Left ventricle myocardium inferior (tissue), 1 donor: ENCODE data around the gene KIF4B. TPM values are rescaled to one million over a fixed set of nuclear protein-coding genes. Genes with fewer than 3 reads are reported as not detected.

ENCODE experiments used
- DNase-seq: peaks from one replicate; pipeline ENCODE4 v3.0.0-alpha.2; 2020
- H3K27ac ChIP-seq: fragments of 200-600 bp; replicated peaks from 2 replicates; pipeline ENCODE4 v1.8.0; 2021
- H3K27me3 ChIP-seq: fragments of 200-600 bp; 2 replicates; pipeline ENCODE4 v1.8.0; 2021; ENCODE audit warnings: low read depth
- H3K36me3 ChIP-seq: fragments of 200-600 bp; 2 replicates; pipeline ENCODE4 v1.8.0; 2021
- H3K4me1 ChIP-seq: fragments of 200-600 bp; 2 replicates; pipeline ENCODE4 v1.8.0; 2021
- H3K4me3 ChIP-seq: fragments of 200-600 bp; 2 replicates; pipeline ENCODE4 v1.8.0; 2021; ENCODE audit warnings: mild to moderate bottlenecking, moderate library complexity
- H3K9me3 ChIP-seq: fragments of 200-600 bp; replicated peaks from 2 replicates; pipeline ENCODE4 v1.8.0; 2021
- intact Hi-C: fragments of 100-400 bp; cut with micrococcal nuclease; formaldehyde crosslinking; loops from one replicate; pipeline ENCODE4 v1.11.0; 2022
- total RNA-seq: library from RNA; stranded (reverse); fragmentation: NEBNext Ultra II Directional; extraction: Animal tissue kit (Norgen Biotek cat#: 25700); gene quantifications from one replicate; pipeline ENCODE4 v1.2.1, GENCODE V29; 2021
- TF ChIP-seq, protein P1 (sequence below): fragments of 200-600 bp; IDR thresholded peaks from 2 replicates; pipeline ENCODE4 v1.8.0; 2021; ENCODE audit warnings: antibody characterized with exemption, mild to moderate bottlenecking, borderline replicate concordance
- donor health status: DM: no; HTN: yes; CAD: no; lungs with severe emphysema.

Gene KIF4B
- total RNA-seq, 1 donor from 2014 or later: not detected

- no peak for DNase-seq
- Histone ChIP-seq H3K4me3 (no peak overlapping the region), H3K27me3 (no peaks in the 10 kb centered on the region), H3K27ac (no peak overlapping the region), H3K36me3 (no peaks in the 10 kb centered on the region), H3K9me3 (no peaks in the 10 kb centered on the region), H3K4me1 (no peaks in the 10 kb centered on the region)
- intact Hi-C loops: no loop called here
- TF ChIP-seq, protein P1, sequence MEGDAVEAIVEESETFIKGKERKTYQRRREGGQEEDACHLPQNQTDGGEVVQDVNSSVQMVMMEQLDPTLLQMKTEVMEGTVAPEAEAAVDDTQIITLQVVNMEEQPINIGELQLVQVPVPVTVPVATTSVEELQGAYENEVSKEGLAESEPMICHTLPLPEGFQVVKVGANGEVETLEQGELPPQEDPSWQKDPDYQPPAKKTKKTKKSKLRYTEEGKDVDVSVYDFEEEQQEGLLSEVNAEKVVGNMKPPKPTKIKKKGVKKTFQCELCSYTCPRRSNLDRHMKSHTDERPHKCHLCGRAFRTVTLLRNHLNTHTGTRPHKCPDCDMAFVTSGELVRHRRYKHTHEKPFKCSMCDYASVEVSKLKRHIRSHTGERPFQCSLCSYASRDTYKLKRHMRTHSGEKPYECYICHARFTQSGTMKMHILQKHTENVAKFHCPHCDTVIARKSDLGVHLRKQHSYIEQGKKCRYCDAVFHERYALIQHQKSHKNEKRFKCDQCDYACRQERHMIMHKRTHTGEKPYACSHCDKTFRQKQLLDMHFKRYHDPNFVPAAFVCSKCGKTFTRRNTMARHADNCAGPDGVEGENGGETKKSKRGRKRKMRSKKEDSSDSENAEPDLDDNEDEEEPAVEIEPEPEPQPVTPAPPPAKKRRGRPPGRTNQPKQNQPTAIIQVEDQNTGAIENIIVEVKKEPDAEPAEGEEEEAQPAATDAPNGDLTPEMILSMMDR: no peak
Measured at GRCh38 chr5:155021842-155022241, 8.3 kb downstream of the KIF4B start.

- no peak for DNase-seq
- H3K4me1 ChIP-seq: no peaks in the 10 kb centered on the region
- TF ChIP-seq, protein P1: no peak
- H3K9me3 ChIP-seq: peaks cover 8% of the 10 kb centered on the region
- no peak overlapping the region for H3K27ac ChIP-seq
- no peaks in the 10 kb centered on the region for H3K36me3 ChIP-seq
- H3K4me3 ChIP-seq: no peak overlapping the region
- intact Hi-C loops: no loop called here
- no peaks in the 10 kb centered on the region for H3K27me3 ChIP-seq
Measured at GRCh38 chr5:155023320-155023719, 9.8 kb downstream of the KIF4B start.

DNA sequence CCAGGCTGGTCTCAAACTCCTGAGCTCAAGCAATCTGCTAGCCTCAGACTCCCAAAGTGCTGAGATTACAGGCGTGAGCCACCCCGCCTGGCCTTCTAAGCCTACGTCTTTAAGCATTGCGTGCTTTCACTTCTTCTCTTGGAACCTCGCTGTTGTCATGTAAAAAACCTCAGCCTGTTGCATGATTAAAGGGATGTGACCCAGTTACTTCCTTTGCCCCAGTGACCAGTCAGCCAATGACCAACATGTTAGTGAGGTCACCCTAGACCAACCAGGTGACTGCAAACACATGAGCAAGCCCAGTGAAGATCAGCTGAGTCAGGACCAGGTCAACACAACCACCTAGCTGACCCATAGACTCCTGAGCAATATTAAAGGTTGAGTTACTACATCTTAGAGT lies 10.5 kb downstream of the KIF4B start:
- H3K36me3 ChIP-seq: no peaks in the 10 kb centered on the region
- H3K27ac ChIP-seq: no peak overlapping the region
- no peaks in the 10 kb centered on the region for H3K27me3 ChIP-seq
- TF ChIP-seq, protein P1: no peak
- H3K4me1 ChIP-seq: no peaks in the 10 kb centered on the region
- peaks cover 15% of the 10 kb centered on the region for H3K9me3 ChIP-seq
- no peak for DNase-seq
- intact Hi-C loops: no loop called here
- no peak overlapping the region for H3K4me3 ChIP-seq

- TF ChIP-seq, protein P1: no peak
- Histone ChIP-seq H3K27me3 (no peaks in the 10 kb centered on the region), H3K4me3 (no peak overlapping the region), H3K4me1 (no peaks in the 10 kb centered on the region), H3K9me3 (peaks cover 32% of the 10 kb centered on the region), H3K27ac (no peak overlapping the region), H3K36me3 (no peaks in the 10 kb centered on the region)
- DNase-seq: no peak
- intact Hi-C loops: no loop called here
Measured at GRCh38 chr5:155025895-155026294, 12.3 kb downstream of the KIF4B start.

- intact Hi-C loops: no loop called here
- Histone ChIP-seq H3K4me3 (no peak overlapping the region), H3K27ac (no peak overlapping the region), H3K27me3 (no peaks in the 10 kb centered on the region), H3K36me3 (no peaks in the 10 kb centered on the region), H3K9me3 (peaks cover 32% of the 10 kb centered on the region), H3K4me1 (no peaks in the 10 kb centered on the region)
- TF ChIP-seq, protein P1: no peak
- DNase-seq: no peak
Measured at GRCh38 chr5:155027993-155028629, 14.6 kb downstream of the KIF4B start.
